ENCODE measurements around the gene PLCL2.

GRCh38 chr3:16861432-16861831 is 23.3 kb upstream of the PLCL2 start:
- TF ChIP-seq EZH2 (IDR thresholded peaks at IDR 0.05; ENCODE audit: borderline replicate concordance, low read depth, low read length, severe bottlenecking) (no peak), CTCF (IDR thresholded peaks at IDR 0.05; ENCODE audit: borderline replicate concordance, extremely low read depth, low read length, poor library complexity, severe bottlenecking) (no peak)

Data from DND-41 (cell line).